Prostate gland (tissue), 2 donors: ENCODE measurements around the gene PPP1R8. TPM values are rescaled to one million over a fixed set of nuclear protein-coding genes. Genes with fewer than 3 reads are reported as not detected.
"Not testable (repeated sequence)": the region's sequence is repeated elsewhere in the genome, so short reads cannot be mapped to it uniquely, and the experiment has no call there.

ENCODE experiments used
- DNase-seq: peaks from one replicate; pipeline ENCODE4 v3.0.0-alpha.2; 2019; ENCODE audit warnings: low spot score
- H3K27ac ChIP-seq, 2 donors: fragments of 200-600 bp; sonication (generic); 2 replicates each; pipeline ENCODE4 v1.5.1; 2017 to 2019
- H3K27me3 ChIP-seq: fragments of 200-600 bp; sonication (generic); replicated peaks from 2 replicates; pipeline ENCODE4 v1.5.1; 2019; ENCODE audit not compliant: insufficient read depth
- H3K36me3 ChIP-seq, 2 donors: fragments of 200-600 bp; sonication (generic); 1 replicate in 1 of 2; 2 replicates in 1 of 2; pipeline versions ENCODE4 v1.5.1 to v1.8.1; 2017 to 2019
- H3K4me1 ChIP-seq: fragments of 200-600 bp; sonication (generic); replicated peaks from 2 replicates; pipeline ENCODE4 v1.5.1; 2019
- H3K4me3 ChIP-seq, 2 donors: fragments of 200-600 bp; sonication (generic); 2 replicates each; pipeline ENCODE4 v1.5.1; 2017 to 2019
- H3K9me3 ChIP-seq: fragments of 200-600 bp; sonication (generic); 2 replicates; pipeline ENCODE4 v1.5.1; 2017
- CTCF ChIP-seq, 4 experiments: fragments of 200-600 bp in 2 of 4; fragments of 450-650 bp in 2 of 4; sonication (generic) in 2 of 4; IDR thresholded peaks; 1 replicate in 3 of 4; 2 replicates in 1 of 4; pipeline ENCODE4 v1.5.1; 2016 to 2019; ENCODE audit warnings: antibody characterized with exemption in 4 of 4, mild to moderate bottlenecking in 2 of 4, moderate library complexity in 2 of 4
- POLR2A ChIP-seq: fragments of 450-650 bp; IDR thresholded peaks from one replicate; pipeline ENCODE4 v1.6.1; 2016; ENCODE audit warnings: antibody characterized with exemption, mild to moderate bottlenecking
- POLR2AphosphoS5 ChIP-seq: sonication (generic); formaldehyde crosslinking; IDR thresholded peaks from one replicate; pipeline ENCODE4 v1.6.1; 2017; ENCODE audit warnings: antibody characterized with exemption
- WGBS: methylation state at CpG from one replicate; pipeline ENCODE4 v1.1.5; 2018; 5-methylcytosine and 5-hydroxymethylcytosine counted together
- intact Hi-C: fragments of 100-400 bp; cut with DNase I; formaldehyde crosslinking; loops from one replicate; pipeline ENCODE4 v1.14.2; 2022
- total RNA-seq, 2 donors: library from RNA; depleted of rRNA; stranded (reverse); fragments of >200 nt; gene quantifications; one replicate each; pipeline ENCODE4 v1.1.0, GENCODE V29; 2016

PPP1R8 gene
- total RNA-seq, 2 donors from 2014 or later, result 37.8 to 64.5 TPM

- DNase-seq, result no peak
- TF ChIP-seq CTCF (IDR thresholded peaks at IDR 0.05) (no peak), POLR2AphosphoS5 (no peak), POLR2A (no peak)
- intact Hi-C loops, result loop anchor here (10.0 kb wide), 1 partner anchor 355 kb away; no protein-coding TSS in a partner anchor
- no peaks in the 10 kb centered on the region for H3K27me3 ChIP-seq
- H3K4me3 ChIP-seq, result no peak overlapping the region
- WGBS, result 85% methylated on average over 1 of the region's 1 CpG
- H3K4me1 ChIP-seq, result no peaks in the 10 kb centered on the region
- H3K27ac ChIP-seq, result no peak overlapping the region
- H3K36me3 ChIP-seq, result no peaks in the 10 kb centered on the region
- no peaks in the 10 kb centered on the region for H3K9me3 ChIP-seq
Measured at GRCh38 chr1:27869719-27870085, 39.1 kb downstream of the PPP1R8 start.

GRCh38 chr1:27871076-27871475, 40.5 kb downstream of the PPP1R8 start:
- WGBS, result 90% methylated on average over 7 of the region's 7 CpGs
- H3K27ac ChIP-seq, DNase-seq, H3K36me3 ChIP-seq, intact Hi-C loops, H3K4me3 ChIP-seq, H3K27me3 ChIP-seq, H3K4me1 ChIP-seq, H3K9me3 ChIP-seq: not testable (repeated sequence)

- Histone ChIP-seq H3K27me3 (no peaks in the 10 kb centered on the region), H3K4me1 (no peaks in the 10 kb centered on the region), H3K27ac (peak within 1 kb of the TSS in 1 of 2 donors; percentile 53), H3K36me3 (no peaks in the 10 kb centered on the region), H3K4me3 (peak within 1 kb of the TSS; percentile 48 to 52), H3K9me3 (no peaks in the 10 kb centered on the region)
- intact Hi-C loops, result no loop called here
- no peak for DNase-seq
- TF ChIP-seq POLR2AphosphoS5 (peak; percentile 8), POLR2A (peak; percentile 71), CTCF (IDR thresholded peaks at IDR 0.05) (no peak)
- 27% methylated on average over 19 of the region's 53 CpGs for WGBS
Measured at GRCh38 chr1:27872059-27872801, 41.6 kb downstream of the PPP1R8 start, which contains the start of gene THEMIS2. Gene THEMIS2, plus strand, starts transcription at chr1:27872544. Its CDS starts 28 bp downstream, at chr1:27872572.

GRCh38 chr1:27872802-27873551, 42.4 kb downstream of the PPP1R8 start:
- Histone ChIP-seq H3K4me3 (peak overlapping the region; percentile 48 to 52), H3K27ac (peak overlapping the region in 1 of 2 donors; percentile 53), H3K9me3 (no peaks in the 10 kb centered on the region), H3K36me3 (no peaks in the 10 kb centered on the region), H3K27me3 (no peaks in the 10 kb centered on the region), H3K4me1 (no peaks in the 10 kb centered on the region)
- intact Hi-C loops, result no loop called here
- no peak for TF ChIP-seq CTCF (IDR thresholded peaks at IDR 0.05)
- TF ChIP-seq POLR2A, result no peak
- TF ChIP-seq POLR2AphosphoS5, result no peak
- no peak for DNase-seq
- WGBS, result 19% methylated on average over 38 of the region's 38 CpGs

GRCh38 chr1:27873671-27874384, 43.2 kb downstream of the PPP1R8 start:
- H3K36me3 ChIP-seq, result no peaks in the 10 kb centered on the region
- intact Hi-C loops, result no loop called here
- H3K9me3 ChIP-seq, result no peaks in the 10 kb centered on the region
- H3K4me3 ChIP-seq, result no peak overlapping the region
- H3K27me3 ChIP-seq, result no peaks in the 10 kb centered on the region
- H3K4me1 ChIP-seq, result no peaks in the 10 kb centered on the region
- TF ChIP-seq CTCF (IDR thresholded peaks at IDR 0.05) (no peak), POLR2AphosphoS5 (no peak), POLR2A (no peak)
- DNase-seq, result no peak
- no peak overlapping the region for H3K27ac ChIP-seq
- WGBS, result 91% methylated on average over 16 of the region's 16 CpGs
